PFSK-1 (cell line): ENCODE measurements around the gene CPA3.

ENCODE experiments used
- SIN3A ChIP-seq: IDR thresholded peaks from 2 replicates; pipeline ENCODE4 v1.6.1; 2012; ENCODE audit warnings: mild to moderate bottlenecking, low read length, moderate library complexity, borderline replicate concordance; ENCODE audit not compliant: insufficient read depth
- TAF1 ChIP-seq: IDR thresholded peaks from 2 replicates; pipeline ENCODE4 v1.6.1; 2012; ENCODE audit warnings: low read length, control low read depth, borderline replicate concordance; ENCODE audit not compliant: insufficient read depth
- TF ChIP-seq, protein P1 (sequence below), 2 experiments: IDR thresholded peaks; 2 replicates each; pipeline versions ENCODE4 v1.6.1 to v1.8.0; 2011 to 2012; ENCODE audit warnings: low read depth in 2 of 2, low read length in 2 of 2, control low read depth in 1 of 2, inconsistent platforms in 1 of 2, mild to moderate bottlenecking in 1 of 2, moderate library complexity in 1 of 2; ENCODE audit not compliant: insufficient read depth in 1 of 2

GRCh38 chr3:148931574-148931973 lies 66.5 kb downstream of the CPA3 start:
- TF ChIP-seq TAF1, result no peak
- TF ChIP-seq, protein P1, sequence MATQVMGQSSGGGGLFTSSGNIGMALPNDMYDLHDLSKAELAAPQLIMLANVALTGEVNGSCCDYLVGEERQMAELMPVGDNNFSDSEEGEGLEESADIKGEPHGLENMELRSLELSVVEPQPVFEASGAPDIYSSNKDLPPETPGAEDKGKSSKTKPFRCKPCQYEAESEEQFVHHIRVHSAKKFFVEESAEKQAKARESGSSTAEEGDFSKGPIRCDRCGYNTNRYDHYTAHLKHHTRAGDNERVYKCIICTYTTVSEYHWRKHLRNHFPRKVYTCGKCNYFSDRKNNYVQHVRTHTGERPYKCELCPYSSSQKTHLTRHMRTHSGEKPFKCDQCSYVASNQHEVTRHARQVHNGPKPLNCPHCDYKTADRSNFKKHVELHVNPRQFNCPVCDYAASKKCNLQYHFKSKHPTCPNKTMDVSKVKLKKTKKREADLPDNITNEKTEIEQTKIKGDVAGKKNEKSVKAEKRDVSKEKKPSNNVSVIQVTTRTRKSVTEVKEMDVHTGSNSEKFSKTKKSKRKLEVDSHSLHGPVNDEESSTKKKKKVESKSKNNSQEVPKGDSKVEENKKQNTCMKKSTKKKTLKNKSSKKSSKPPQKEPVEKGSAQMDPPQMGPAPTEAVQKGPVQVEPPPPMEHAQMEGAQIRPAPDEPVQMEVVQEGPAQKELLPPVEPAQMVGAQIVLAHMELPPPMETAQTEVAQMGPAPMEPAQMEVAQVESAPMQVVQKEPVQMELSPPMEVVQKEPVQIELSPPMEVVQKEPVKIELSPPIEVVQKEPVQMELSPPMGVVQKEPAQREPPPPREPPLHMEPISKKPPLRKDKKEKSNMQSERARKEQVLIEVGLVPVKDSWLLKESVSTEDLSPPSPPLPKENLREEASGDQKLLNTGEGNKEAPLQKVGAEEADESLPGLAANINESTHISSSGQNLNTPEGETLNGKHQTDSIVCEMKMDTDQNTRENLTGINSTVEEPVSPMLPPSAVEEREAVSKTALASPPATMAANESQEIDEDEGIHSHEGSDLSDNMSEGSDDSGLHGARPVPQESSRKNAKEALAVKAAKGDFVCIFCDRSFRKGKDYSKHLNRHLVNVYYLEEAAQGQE (IDR thresholded peaks at IDR 0.05; ENCODE audit: insufficient read depth in 1 of 2, low read depth in 2 of 2, low read length in 2 of 2), result no peak
- no peak for TF ChIP-seq SIN3A
